ENCODE measurements around the gene RUNX2. TPM values are rescaled to one million over a fixed set of nuclear protein-coding genes. Genes with fewer than 3 reads are reported as not detected.

Gene RUNX2
- total and polyA plus RNA-seq, 4 donors, result 0.09 to 1.5 (median 0.75) TPM

DNA sequence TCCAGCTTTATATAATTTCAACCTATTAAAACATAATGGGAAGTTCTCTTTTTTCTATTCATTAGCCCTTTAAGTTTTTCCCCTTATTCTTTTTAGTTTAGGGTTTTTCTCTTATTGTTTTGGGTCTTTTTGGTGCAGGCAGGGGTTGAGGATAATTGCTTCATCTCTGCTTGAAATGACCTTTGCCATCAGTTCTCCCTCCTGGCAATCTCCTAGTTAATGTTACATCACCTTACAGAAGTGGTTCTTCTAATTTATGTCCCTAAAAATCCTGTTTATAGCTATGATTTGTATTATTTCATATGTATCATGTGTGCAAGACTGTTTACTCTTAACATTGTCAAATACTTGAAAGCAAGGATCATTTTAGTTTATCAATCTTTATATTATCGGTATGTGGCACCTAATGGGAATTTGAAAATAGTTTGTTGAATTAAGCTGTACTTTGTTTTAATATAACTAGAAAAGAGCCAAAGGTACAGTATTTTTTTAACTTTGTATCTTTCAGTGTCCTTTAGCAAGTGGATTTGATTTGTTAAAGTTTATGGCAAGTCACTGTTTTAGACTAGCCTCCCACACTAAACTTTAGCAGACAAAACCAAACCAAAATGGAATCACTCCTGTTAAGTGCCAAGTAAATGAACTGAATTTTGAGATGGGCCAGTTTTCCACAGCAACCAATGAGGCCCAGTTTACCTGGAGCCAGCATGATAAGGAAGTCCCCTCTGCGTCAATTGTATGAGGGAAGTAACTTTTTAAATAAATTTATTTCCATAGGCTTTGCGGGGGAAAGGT lies 26.6 kb upstream of the RUNX2 start:
- 59% methylated on average over 3 of the region's 3 CpGs for WGBS
- no peak overlapping the region for H3K27ac ChIP-seq (ENCODE audit: low read depth in 1 of 2, low read length in 2 of 2)
- peaks cover 0 to 9% (median 0%) of the 10 kb centered on the region in 4 donors for H3K4me1 ChIP-seq (ENCODE audit: control insufficient read depth in 4 of 4, insufficient read depth in 4 of 4, low read length in 3 of 4)
- H3K4me3 ChIP-seq (ENCODE audit: low read depth in 1 of 3, low read length in 3 of 3), result no peak overlapping the region
- H3K9me3 ChIP-seq (ENCODE audit: control insufficient read depth in 4 of 4, low read length in 3 of 4), result no peaks in the 10 kb centered on the region
- no peaks in the 10 kb centered on the region for H3K27me3 ChIP-seq (ENCODE audit: control insufficient read depth in 4 of 4, insufficient read depth in 4 of 4, low read length in 3 of 4)
- no peaks in the 10 kb centered on the region for H3K36me3 ChIP-seq (ENCODE audit: control insufficient read depth in 4 of 4, insufficient read depth in 3 of 4, low read depth in 1 of 4, low read length in 3 of 4)
- DNase-seq (ENCODE audit: low spot score), result no peak
- H3K9ac ChIP-seq (ENCODE audit: low read depth in 1 of 2, low read length in 2 of 2), result no peak overlapping the region
- TF ChIP-seq FOXA2 (IDR thresholded peaks at IDR 0.05), result no peak
- TF ChIP-seq REST (IDR thresholded peaks at IDR 0.05), result no peak
- TF ChIP-seq, protein P1, sequence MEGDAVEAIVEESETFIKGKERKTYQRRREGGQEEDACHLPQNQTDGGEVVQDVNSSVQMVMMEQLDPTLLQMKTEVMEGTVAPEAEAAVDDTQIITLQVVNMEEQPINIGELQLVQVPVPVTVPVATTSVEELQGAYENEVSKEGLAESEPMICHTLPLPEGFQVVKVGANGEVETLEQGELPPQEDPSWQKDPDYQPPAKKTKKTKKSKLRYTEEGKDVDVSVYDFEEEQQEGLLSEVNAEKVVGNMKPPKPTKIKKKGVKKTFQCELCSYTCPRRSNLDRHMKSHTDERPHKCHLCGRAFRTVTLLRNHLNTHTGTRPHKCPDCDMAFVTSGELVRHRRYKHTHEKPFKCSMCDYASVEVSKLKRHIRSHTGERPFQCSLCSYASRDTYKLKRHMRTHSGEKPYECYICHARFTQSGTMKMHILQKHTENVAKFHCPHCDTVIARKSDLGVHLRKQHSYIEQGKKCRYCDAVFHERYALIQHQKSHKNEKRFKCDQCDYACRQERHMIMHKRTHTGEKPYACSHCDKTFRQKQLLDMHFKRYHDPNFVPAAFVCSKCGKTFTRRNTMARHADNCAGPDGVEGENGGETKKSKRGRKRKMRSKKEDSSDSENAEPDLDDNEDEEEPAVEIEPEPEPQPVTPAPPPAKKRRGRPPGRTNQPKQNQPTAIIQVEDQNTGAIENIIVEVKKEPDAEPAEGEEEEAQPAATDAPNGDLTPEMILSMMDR (IDR thresholded peaks at IDR 0.05; ENCODE audit: low read depth, low read length, missing input control), result no peak
- TF ChIP-seq EGR1 (IDR thresholded peaks at IDR 0.05; ENCODE audit: low read depth in 2 of 2), result no peak
- TF ChIP-seq FOXA1 (IDR thresholded peaks at IDR 0.05), result no peak
- no peak for TF ChIP-seq SP1 (IDR thresholded peaks at IDR 0.05)
- TF ChIP-seq HNF4G (IDR thresholded peaks at IDR 0.05), result peak; percentile 14
- peak in 1 of 2 donors; percentile 31 for TF ChIP-seq JUND (IDR thresholded peaks at IDR 0.05)
- TF ChIP-seq RXRA (IDR thresholded peaks at IDR 0.05), result peak; percentile 35 to 63
- no peak for TF ChIP-seq GABPA (IDR thresholded peaks at IDR 0.05 in 1 of 2, conservative IDR thresholded peaks at IDR 0.05 in 1 of 2)
- TF ChIP-seq RAD21 (IDR thresholded peaks at IDR 0.05), result peak; percentile 14 to 25
- TF ChIP-seq, protein P2, sequence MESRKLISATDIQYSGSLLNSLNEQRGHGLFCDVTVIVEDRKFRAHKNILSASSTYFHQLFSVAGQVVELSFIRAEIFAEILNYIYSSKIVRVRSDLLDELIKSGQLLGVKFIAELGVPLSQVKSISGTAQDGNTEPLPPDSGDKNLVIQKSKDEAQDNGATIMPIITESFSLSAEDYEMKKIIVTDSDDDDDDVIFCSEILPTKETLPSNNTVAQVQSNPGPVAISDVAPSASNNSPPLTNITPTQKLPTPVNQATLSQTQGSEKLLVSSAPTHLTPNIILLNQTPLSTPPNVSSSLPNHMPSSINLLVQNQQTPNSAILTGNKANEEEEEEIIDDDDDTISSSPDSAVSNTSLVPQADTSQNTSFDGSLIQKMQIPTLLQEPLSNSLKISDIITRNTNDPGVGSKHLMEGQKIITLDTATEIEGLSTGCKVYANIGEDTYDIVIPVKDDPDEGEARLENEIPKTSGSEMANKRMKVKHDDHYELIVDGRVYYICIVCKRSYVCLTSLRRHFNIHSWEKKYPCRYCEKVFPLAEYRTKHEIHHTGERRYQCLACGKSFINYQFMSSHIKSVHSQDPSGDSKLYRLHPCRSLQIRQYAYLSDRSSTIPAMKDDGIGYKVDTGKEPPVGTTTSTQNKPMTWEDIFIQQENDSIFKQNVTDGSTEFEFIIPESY (IDR thresholded peaks at IDR 0.05), result no peak
- TF ChIP-seq, protein P3, sequence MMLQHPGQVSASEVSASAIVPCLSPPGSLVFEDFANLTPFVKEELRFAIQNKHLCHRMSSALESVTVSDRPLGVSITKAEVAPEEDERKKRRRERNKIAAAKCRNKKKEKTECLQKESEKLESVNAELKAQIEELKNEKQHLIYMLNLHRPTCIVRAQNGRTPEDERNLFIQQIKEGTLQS (IDR thresholded peaks at IDR 0.05), result peak; percentile 66
- TF ChIP-seq TAF1 (conservative IDR thresholded peaks at IDR 0.05), result no peak
- peak; percentile 35 for TF ChIP-seq NR2F2 (IDR thresholded peaks at IDR 0.05)
- peak; percentile 45 to 72 for TF ChIP-seq HNF4A (conservative IDR thresholded peaks at IDR 0.05)

Data from liver (tissue), 9 donors.